SIG-M5 treated with dmso at 0.1 percent for 504 hours (cell line): ENCODE measurements around the gene TREX2.

Experiments used
- DNase-seq: peaks from one replicate; lab custom pipeline; 2025; ENCODE audit not compliant: unreplicated experiment; lab: John Stamatoyannopoulos, UW

TREX2 gene

DNA sequence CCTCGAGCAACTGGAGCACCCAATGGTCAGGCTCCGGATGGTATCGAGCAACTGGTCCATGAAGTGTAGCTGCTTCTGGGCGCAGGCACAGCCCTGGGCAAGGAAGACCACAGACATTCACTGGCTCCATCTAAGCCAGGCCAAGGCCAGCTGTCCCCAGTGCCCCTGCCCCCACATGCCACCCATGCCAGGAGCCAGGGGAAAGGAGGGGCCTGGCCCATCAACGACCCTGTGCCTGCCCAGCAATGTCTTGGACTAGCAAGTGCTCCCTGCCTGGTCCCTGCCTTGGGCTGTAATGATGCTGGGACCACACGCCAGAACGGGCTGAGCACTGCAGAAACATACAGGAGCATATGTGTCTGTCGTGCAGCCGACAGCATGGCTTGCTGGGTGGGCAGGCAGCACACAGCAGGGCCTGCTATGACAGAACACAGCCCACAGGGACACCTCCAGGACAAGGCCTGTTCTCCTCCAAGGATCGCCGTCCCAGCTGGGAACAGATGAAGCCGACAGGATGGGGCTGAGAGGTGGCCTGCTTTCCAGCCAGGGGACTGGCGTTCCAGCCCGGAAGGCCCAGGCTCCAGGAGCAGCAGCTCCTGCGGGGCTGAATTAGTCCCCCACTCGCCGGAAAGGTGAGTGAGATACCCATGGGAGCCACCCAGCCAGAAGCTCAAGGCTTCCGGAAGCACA, 11.4 kb upstream of the TREX2 start:
- DNase-seq: no peak

- no peak for DNase-seq
Observed at GRCh38 chrX:153456704-153457103, 10.8 kb upstream of the TREX2 start.

- DNase-seq: no peak
Observed at GRCh38 chrX:153456161-153456560, 10.3 kb upstream of the TREX2 start.

- DNase-seq: no peak
Observed at GRCh38 chrX:153455571-153455970, 9.7 kb upstream of the TREX2 start.

GRCh38 chrX:153454901-153455550, 9.2 kb upstream of the TREX2 start:
- no peak for DNase-seq

GRCh38 chrX:153450949-153451277, 5.1 kb upstream of the TREX2 start:
- no peak for DNase-seq

DNA sequence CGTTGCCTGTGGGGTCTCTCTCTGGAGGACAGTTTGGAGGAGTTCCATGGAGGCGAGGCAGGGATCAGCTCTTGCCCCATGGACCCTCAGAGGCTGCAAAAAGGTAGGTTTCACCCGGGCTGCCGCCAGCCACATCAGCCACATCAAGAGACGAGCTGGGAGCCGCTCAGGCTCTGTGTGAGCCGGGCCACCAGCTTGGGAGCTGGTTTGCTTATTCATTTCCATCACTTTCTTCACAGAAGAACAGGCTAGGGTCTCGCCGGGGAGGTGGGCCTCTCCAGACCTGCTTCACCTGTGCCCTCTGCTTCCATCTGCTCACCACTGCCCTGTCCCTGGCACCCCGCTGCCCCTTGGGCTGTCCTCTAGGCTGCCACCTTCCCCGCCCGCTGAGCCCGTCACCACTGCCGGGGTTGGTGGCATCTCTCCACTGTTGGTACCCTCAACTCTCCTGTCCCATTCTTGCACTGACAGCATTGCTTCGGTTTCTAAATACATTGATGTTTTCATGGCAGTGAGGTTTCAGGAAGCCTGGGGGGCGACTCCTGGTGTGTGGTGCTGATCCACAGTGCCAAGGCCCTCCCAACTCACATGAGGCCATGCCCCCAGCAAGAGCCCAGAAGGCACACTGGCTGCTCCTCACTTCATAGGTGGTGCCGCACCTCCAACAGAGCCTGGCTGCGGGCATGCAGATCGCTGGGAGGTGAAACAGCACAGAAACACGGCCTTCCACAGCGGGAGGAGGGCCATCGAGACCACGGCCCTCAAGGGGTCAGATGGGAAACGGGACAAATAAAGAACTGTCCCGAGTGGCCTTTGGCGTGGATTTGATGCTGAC, 4.5 kb upstream of the TREX2 start:
- DNase-seq: no peak

DNA sequence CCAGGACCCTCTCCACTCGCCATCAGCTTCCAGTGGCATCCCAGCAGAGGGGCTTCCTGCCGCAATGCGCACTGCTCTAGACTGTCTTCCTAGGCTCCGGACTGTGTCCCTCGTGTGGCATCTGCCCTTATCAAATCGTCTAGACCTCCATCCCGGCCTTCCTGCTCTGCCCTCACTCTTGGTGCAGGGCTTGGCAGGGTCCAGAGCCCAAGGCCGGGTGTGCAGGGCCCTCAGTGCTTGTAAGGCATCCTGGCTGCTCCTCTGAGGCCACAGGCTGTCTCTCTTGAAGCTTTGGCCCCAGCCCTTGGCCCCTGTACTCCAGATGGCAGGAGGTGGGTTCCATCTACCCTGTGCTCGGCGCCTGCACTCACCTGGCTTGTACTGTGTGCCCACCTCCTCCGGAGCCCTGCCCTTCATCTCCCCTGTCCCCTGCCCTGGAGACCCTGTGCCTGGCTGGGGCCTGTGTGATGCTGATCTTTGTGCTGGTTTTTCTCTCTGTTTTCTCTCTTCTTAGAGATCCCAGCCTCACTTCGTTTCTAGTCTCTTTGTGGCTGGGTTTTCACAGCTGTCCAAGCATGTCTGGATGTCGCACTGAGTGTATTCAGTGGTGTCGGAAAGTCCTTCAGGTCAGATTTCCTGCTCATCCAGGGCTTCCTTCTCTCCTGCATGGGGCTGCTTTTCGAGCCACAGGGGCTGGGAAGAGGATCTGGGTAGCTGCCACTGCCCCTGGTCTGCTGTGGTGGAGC, 3.7 kb upstream of the TREX2 start:
- no peak for DNase-seq

GRCh38 chrX:153448556-153449367, 2.9 kb upstream of the TREX2 start:
- DNase-seq: no peak

DNA sequence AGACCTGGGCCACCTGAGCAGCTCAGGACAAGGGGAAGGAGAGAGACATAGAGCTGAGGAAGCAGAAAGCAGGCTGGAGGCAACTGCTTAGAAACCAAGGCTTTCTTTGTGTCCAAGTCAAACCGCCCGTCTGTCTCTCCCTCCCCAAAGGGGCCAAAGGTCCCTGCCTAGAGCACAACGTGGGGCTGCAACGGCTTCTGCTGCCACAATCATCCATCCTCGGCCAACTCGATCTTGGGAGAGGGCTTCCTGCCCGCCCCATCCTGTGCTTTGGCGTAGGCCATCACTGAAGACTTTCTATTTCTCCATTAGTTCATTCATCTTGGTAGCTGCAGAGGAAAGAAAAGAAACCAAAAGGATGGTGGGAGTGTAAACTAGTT, 1.7 kb upstream of the TREX2 start:
- no peak for DNase-seq

DNA sequence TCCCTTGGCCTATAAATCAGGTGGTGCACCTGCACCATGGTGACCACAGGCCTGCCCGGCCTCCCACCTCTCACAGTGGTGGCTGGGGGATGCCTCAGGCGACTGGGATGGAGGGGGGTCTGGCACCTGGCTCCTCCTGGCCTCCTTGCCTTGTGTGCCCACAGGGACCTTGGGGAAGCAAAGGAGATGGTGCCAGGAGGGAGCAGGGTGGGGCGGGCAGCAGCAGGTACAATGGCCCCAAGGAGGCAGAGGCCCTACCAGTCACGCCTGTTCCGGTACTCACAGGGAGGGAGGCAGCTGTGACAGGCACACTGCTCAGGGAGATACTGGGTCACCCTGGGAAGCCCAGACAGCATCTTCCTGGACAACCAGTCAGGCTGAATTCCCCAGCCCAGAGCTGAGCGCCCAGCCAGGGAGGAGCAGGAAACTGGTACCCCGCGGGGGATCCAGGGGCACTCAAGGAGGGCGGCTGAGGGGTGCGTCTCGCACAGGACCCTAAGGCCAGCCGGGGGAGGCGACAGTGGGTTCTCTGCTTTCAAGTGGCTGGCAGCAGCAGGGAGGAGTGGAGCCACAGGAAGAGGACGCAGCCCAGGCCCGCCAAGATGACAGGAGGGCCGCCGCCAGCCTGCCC, 1.2 kb upstream of the TREX2 start:
- DNase-seq: no peak

GRCh38 chrX:153446636-153446936, 730 bp upstream of the TREX2 start:
- no peak for DNase-seq

GRCh38 chrX:153445106-153445855, 575 bp downstream of the TREX2 start:
- DNase-seq: no peak

- DNase-seq: no peak
Observed at GRCh38 chrX:153444333-153445011, 1.4 kb downstream of the TREX2 start.

DNA sequence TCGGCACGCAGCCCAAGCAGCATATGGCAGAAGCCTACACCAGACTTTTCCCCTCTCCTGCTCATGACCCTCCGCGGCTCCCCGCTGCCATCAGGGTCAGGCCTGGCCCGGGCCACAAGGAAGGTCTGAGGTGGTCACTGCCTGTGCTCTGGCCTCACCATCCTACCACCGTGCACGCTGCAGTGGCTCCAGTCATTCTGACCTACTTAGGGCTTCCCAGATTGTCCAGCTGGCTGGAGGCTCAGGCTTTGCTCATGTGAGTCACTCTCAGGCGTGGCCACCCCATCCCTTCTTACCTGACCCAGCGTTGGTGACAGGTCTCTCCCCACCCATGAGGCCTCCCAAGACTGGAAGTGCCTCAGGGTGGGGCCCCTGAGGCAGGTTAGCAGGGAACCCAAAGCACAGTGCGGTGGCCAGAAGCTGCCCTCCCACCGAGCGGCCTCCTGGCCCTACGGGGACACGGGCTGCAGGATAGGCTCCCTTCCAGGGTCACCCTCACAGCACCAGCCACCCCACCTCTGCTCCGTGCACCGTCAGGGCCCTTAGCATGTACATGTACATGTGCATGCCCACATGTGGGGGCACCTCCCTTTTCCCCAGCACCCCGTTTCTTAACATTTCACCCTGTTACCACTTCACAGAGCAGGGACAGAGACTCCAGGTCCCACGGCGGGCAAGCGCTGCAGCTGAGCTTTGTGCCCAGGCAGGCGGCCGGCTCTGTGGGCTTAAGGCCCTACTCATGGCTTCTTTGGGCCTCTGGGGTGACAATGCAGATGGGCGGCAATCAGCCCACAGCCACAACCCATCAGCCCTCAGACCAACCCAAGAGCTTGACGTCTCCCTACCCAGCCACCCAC, 2.2 kb downstream of the TREX2 start:
- no peak for DNase-seq

DNA sequence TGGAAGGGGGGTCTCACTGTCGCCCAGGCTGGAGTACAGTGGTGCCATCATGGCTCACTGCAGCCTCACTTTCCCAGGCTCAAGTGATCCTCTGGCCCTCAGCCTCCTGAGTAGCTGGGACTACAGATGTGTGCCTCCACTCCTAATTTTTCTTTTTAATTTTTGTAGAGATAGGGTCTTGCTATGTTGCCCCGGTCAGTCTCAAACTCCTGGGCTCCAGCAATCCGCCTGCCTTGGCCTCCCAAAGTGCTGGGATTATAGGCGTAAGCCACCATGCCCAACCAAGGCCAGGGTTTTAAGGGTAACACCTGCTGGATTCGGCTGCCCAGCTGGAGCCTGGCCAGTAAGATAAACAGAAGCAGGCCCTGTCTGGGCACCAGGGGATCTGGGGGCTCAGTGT, 3.4 kb downstream of the TREX2 start:
- no peak for DNase-seq

GRCh38 chrX:153441981-153442380, 3.9 kb downstream of the TREX2 start:
- DNase-seq: no peak

GRCh38 chrX:153441296-153441695, 4.6 kb downstream of the TREX2 start:
- no peak for DNase-seq
